Activated naive CD4-positive, alpha-beta T cell treated with Interleukin-2 at 50 U/mL for 16 hours (primary cell): ENCODE data around the gene FH.

Source experiments
- DNase-seq: peaks from one replicate; pipeline ENCODE4 v3.0.0-alpha.2; 2020

Gene FH

GRCh38 chr1:241456743-241457142 lies 62.8 kb downstream of the FH start:
- DNase-seq = no peak

DNA sequence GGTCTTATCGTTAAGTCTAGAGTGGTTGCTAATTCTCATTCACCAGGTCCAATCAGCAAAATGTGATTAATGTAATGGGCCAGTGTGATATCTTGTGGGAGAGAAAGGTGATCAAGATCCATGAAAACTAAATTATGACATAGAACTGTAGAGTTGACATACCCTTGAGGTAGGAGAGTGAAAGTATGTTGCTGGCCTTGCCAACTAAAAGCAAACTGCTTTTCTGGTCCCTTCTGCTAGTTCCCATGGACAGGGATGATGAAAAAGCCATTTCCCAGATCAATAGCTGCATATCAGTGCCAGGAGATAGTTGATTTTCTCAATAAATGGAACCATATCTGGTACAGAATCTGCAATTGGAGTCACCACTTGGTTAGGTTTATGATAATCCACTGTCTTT lies 65.8 kb downstream of the FH start:
- no peak for DNase-seq

DNA sequence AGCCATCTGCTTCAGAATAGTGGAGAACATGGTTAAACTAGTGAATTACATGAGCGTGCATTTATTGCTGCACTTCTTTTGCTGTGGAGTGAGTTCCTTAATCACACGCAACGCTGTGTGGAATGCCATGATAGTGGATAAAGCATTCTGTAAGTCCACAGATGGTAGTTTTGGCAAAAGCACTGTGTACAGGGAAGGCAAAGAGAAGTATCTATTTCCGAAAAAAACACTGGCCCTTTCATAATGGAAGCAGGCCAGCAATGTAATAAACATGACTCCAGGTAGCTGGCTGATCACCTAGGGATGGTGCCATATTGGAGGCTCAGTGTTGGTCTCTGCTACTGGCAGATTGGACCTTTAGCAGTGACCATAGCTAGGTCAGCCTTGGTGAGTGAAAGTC lies 67.6 kb downstream of the FH start:
- DNase-seq = no peak
